Frontal cortex (tissue), 4 donors: ENCODE measurements around the gene DTWD2. TPM values are rescaled to one million over a fixed set of nuclear protein-coding genes. Genes with fewer than 3 reads are reported as not detected.
"Not testable (repeated sequence)": the region's sequence is repeated elsewhere in the genome, so short reads cannot be mapped to it uniquely, and the experiment has no call there.

Experiments
- DNase-seq, 2 donors: peaks; one replicate each; pipeline ENCODE4 v3.0.0; 2012; ENCODE audit warnings: low spot score in 2 of 2
- FAIRE-seq: peaks from 2 replicates; lab custom pipeline; 2012; peaks lifted over from hg19 to GRCh38; lab: Jason Lieb, UNC
- total RNA-seq: library from RNA; depleted of rRNA; stranded (reverse); fragments of >200 nt; gene quantifications from one replicate; pipeline ENCODE4 v1.2.3, GENCODE V29; 2014
- donor health status: control.
- donor health status: control.
- donor health status: control.

DTWD2 gene
- total RNA-seq, 1 donor from 2014 or later, result 11.8 TPM

- DNase-seq (no peak), FAIRE-seq (no peak)
Measured at GRCh38 chr5:118889165-118889564, 99.2 kb downstream of the DTWD2 start.

GRCh38 chr5:118888556-118888955 is 99.8 kb downstream of the DTWD2 start:
- no peak for FAIRE-seq
- no peak for DNase-seq

GRCh38 chr5:118883362-118883761 is 105.0 kb downstream of the DTWD2 start:
- FAIRE-seq (no peak), DNase-seq (no peak)

GRCh38 chr5:118882666-118883065 is 105.7 kb downstream of the DTWD2 start:
- DNase-seq (no peak), FAIRE-seq (no peak)

- DNase-seq, FAIRE-seq: not testable (repeated sequence)
Measured at GRCh38 chr5:118876852-118877251, 111.5 kb downstream of the DTWD2 start.

- FAIRE-seq (no peak), DNase-seq (no peak)
Measured at GRCh38 chr5:118875131-118875530, 113.2 kb downstream of the DTWD2 start.

- DNase-seq (no peak), FAIRE-seq (no peak)
Measured at GRCh38 chr5:118873417-118873816, 114.9 kb downstream of the DTWD2 start.

GRCh38 chr5:118863345-118863744 is 125.0 kb downstream of the DTWD2 start:
- DNase-seq, result no peak
- no peak for FAIRE-seq

- DNase-seq (no peak), FAIRE-seq (no peak)
Measured at GRCh38 chr5:118862596-118862995, 125.8 kb downstream of the DTWD2 start.

- FAIRE-seq, result no peak
- DNase-seq, result no peak
Measured at GRCh38 chr5:118857700-118858099, 130.6 kb downstream of the DTWD2 start.

- no peak for FAIRE-seq
- DNase-seq, result no peak
Measured at GRCh38 chr5:118854819-118855218, 133.5 kb downstream of the DTWD2 start.

- DNase-seq, FAIRE-seq: not testable (repeated sequence)
Measured at GRCh38 chr5:118851785-118852184, 136.6 kb downstream of the DTWD2 start.

- not testable (repeated sequence) for DNase-seq, FAIRE-seq
Measured at GRCh38 chr5:118849507-118849906, 138.8 kb downstream of the DTWD2 start.

- FAIRE-seq (no peak), DNase-seq (no peak)
Measured at GRCh38 chr5:118844351-118844750, 144.0 kb downstream of the DTWD2 start.

- FAIRE-seq (no peak), DNase-seq (no peak)
Measured at GRCh38 chr5:118834710-118835109, 153.6 kb downstream of the DTWD2 start.

- DNase-seq (no peak), FAIRE-seq (no peak)
Measured at GRCh38 chr5:118832974-118833373, 155.4 kb downstream of the DTWD2 start.

GRCh38 chr5:118825226-118825625 is 163.1 kb downstream of the DTWD2 start:
- FAIRE-seq, result no peak
- DNase-seq, result no peak

- DNase-seq (no peak), FAIRE-seq (no peak)
Measured at GRCh38 chr5:118818604-118819003, 169.7 kb downstream of the DTWD2 start.

- FAIRE-seq (no peak), DNase-seq (no peak)
Measured at GRCh38 chr5:118808441-118808840, 179.9 kb downstream of the DTWD2 start.

- FAIRE-seq (no peak), DNase-seq (no peak)
Measured at GRCh38 chr5:118806571-118806970, 181.8 kb downstream of the DTWD2 start.

- DNase-seq, result no peak
- no peak for FAIRE-seq
Measured at GRCh38 chr5:118802335-118802734, 186.0 kb downstream of the DTWD2 start.

- DNase-seq, result no peak
- FAIRE-seq, result no peak
Measured at GRCh38 chr5:118796081-118796480, 192.3 kb downstream of the DTWD2 start.

- DNase-seq (no peak), FAIRE-seq (no peak)
Measured at GRCh38 chr5:118794281-118794680, 194.1 kb downstream of the DTWD2 start.
